Peyer's patch (tissue), 4 donors: ENCODE measurements around the gene PRG2.

Experiments used
- CTCF ChIP-seq, 6 experiments: fragments of 450-650 bp in 4 of 6; fragments of 200-600 bp in 2 of 6; sonication (generic) in 1 of 6; IDR thresholded peaks; one replicate each; pipeline ENCODE4 v1.5.1; 2017 to 2019; ENCODE audit warnings: antibody characterized with exemption in 6 of 6, mild to moderate bottlenecking in 3 of 6, moderate library complexity in 1 of 6
- POLR2A ChIP-seq, 2 donors: fragments of 450-650 bp; IDR thresholded peaks; one replicate each; pipeline ENCODE4 v1.5.1; 2017; ENCODE audit warnings: antibody characterized with exemption in 2 of 2, mild to moderate bottlenecking in 2 of 2, moderate library complexity in 2 of 2

- no peak for TF ChIP-seq CTCF (IDR thresholded peaks at IDR 0.05)
- TF ChIP-seq POLR2A (IDR thresholded peaks at IDR 0.05), result no peak
Measured at GRCh38 chr11:57357310-57357709, 33.1 kb downstream of the PRG2 start.
